LNCAP (cell line): ENCODE measurements around the gene PTGDS.

ENCODE experiments used
- CTCF ChIP-seq: fragments of 450-650 bp; IDR thresholded peaks from 2 replicates; pipeline ENCODE4 v1.5.1; 2017; ENCODE audit warnings: mild to moderate bottlenecking

Gene PTGDS

GRCh38 chr9:136968333-136969127 lies 8.8 kb upstream of the PTGDS start:
- no peak for TF ChIP-seq CTCF

- TF ChIP-seq CTCF: no peak
Measured at GRCh38 chr9:136969150-136969549, 8.2 kb upstream of the PTGDS start.

- TF ChIP-seq CTCF: no peak
Measured at GRCh38 chr9:136969774-136970173, 7.5 kb upstream of the PTGDS start.

GRCh38 chr9:136970361-136970760 lies 6.9 kb upstream of the PTGDS start:
- no peak for TF ChIP-seq CTCF

DNA sequence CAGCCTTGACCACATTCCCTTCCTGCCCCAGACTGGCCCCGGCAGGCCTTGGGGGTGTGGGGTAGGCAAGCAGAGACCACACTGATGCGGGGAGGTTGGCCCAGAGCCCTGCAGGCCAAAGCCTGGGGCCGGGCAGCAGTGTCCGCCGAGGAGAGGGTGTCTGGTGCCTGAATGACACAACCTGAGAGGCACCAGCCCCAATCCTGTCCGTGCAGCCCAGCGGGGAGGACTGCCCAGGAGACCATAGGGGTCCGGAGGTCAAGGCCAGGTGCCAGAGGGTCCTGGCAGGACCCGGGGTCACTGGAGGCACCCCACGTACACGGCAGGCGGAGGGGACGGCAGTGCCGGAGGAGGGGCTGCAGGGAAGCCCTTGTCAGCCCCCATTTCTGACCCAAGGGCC lies 5.6 kb upstream of the PTGDS start:
- no peak for TF ChIP-seq CTCF

DNA sequence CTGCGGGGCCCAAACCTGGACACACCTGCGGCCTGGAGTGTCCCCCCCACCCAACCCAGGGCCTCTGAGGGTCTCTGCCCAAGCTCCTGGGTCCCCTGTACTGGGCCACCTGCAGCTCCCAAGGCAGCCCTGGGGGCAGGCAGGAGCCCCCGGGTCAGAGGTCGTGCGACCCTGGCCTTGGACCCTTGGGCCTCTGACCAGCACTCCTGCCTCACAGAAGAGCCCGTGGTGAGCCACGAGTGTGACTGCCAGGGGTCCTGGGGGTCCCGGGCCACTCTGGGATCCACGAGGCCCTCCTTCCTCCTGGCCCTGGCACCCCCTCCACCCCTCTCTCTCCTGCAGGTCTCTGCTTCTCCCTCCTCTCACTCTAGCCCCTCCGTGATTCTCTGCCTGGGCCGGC lies 5.0 kb upstream of the PTGDS start:
- TF ChIP-seq CTCF: no peak

DNA sequence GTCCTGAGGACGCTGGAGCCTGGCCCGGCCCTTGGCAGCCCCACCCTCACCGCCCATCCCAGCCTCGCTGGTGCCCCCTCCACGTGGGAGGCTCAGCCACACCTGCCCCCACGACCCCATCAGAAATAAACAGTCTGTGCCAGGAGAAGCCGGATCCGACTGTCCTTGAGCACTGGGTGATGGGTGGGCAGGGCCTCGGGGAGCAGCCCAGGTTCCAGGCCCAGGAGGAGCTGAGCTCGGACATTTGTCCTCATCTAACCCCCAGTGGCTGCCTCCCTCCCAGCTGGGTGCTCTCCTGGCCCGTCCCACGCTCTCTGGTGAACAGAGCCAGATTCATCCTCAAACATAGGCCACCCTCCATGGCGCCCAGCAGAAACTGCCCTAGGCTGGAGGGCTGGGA lies 4.6 kb upstream of the PTGDS start:
- TF ChIP-seq CTCF: no peak
